Tibial nerve (tissue), 4 donors: ENCODE results near the gene TMEM161A.

ENCODE experiments used
- CTCF ChIP-seq, 5 experiments: fragments of 200-600 bp in 3 of 5; fragments of 450-650 bp in 2 of 5; sonication (generic) in 3 of 5; IDR thresholded peaks; one replicate each; pipeline ENCODE4 v1.5.1; 2016 to 2019; ENCODE audit warnings: antibody characterized with exemption in 5 of 5, mild to moderate bottlenecking in 3 of 5, moderate library complexity in 2 of 5
- EP300 ChIP-seq, 2 donors: sonication (generic); formaldehyde crosslinking; IDR thresholded peaks; one replicate each; pipeline ENCODE4 v1.6.1; 2017; ENCODE audit warnings: antibody characterized with exemption in 2 of 2, mild to moderate bottlenecking in 1 of 2
- POLR2A ChIP-seq, 2 donors: fragments of 450-650 bp; IDR thresholded peaks; one replicate each; pipeline ENCODE4 v1.6.1; 2017; ENCODE audit warnings: antibody characterized with exemption in 2 of 2, mild to moderate bottlenecking in 2 of 2, moderate library complexity in 2 of 2

GRCh38 chr19:19101540-19101939 is 36.7 kb downstream of the TMEM161A start:
- TF ChIP-seq CTCF (IDR thresholded peaks at IDR 0.05), result no peak
- no peak for TF ChIP-seq POLR2A (IDR thresholded peaks at IDR 0.05)
- TF ChIP-seq EP300 (IDR thresholded peaks at IDR 0.05), result no peak
